GM21526 (cell line): ENCODE data around the gene ATP11A.

Experiments
- ATAC-seq: cut with Tn5 transposase; IDR thresholded peaks from one replicate; pipeline ENCODE4 v1.9.1; 2021; ENCODE audit warnings: moderate library complexity; ENCODE audit not compliant: unreplicated experiment, low FRiP score

Gene ATP11A

GRCh38 chr13:112809332-112810315 is 119.8 kb downstream of the ATP11A start:
- ATAC-seq: no peak

GRCh38 chr13:112810608-112811007 is 120.8 kb downstream of the ATP11A start:
- ATAC-seq: no peak

- no peak for ATAC-seq
Measured at GRCh38 chr13:112812306-112813055, 122.6 kb downstream of the ATP11A start.

GRCh38 chr13:112813552-112813951 is 123.7 kb downstream of the ATP11A start:
- no peak for ATAC-seq

- no peak for ATAC-seq
Measured at GRCh38 chr13:112814905-112815585, 125.2 kb downstream of the ATP11A start.

- no peak for ATAC-seq
Measured at GRCh38 chr13:112815871-112816270, 126.0 kb downstream of the ATP11A start.

GRCh38 chr13:112818040-112818697 is 128.3 kb downstream of the ATP11A start:
- no peak for ATAC-seq

GRCh38 chr13:112818698-112819045 is 128.8 kb downstream of the ATP11A start:
- ATAC-seq: no peak

- ATAC-seq: no peak
Measured at GRCh38 chr13:112819111-112819510, 129.3 kb downstream of the ATP11A start.

- no peak for ATAC-seq
Measured at GRCh38 chr13:112819816-112820215, 130.0 kb downstream of the ATP11A start.

- no peak for ATAC-seq
Measured at GRCh38 chr13:112820318-112820717, 130.5 kb downstream of the ATP11A start.

- no peak for ATAC-seq
Measured at GRCh38 chr13:112821340-112822055, 131.7 kb downstream of the ATP11A start.

- no peak for ATAC-seq
Measured at GRCh38 chr13:112822851-112823250, 133.0 kb downstream of the ATP11A start.

- no peak for ATAC-seq
Measured at GRCh38 chr13:112824429-112824828, 134.6 kb downstream of the ATP11A start.

- no peak for ATAC-seq
Measured at GRCh38 chr13:112825071-112825470, 135.2 kb downstream of the ATP11A start.

GRCh38 chr13:112825875-112826274 is 136.0 kb downstream of the ATP11A start:
- ATAC-seq: no peak

- no peak for ATAC-seq
Measured at GRCh38 chr13:112826565-112826964, 136.7 kb downstream of the ATP11A start.

- ATAC-seq: no peak
Measured at GRCh38 chr13:112828082-112828699, 138.4 kb downstream of the ATP11A start.

- no peak for ATAC-seq
Measured at GRCh38 chr13:112828756-112829155, 138.9 kb downstream of the ATP11A start.
